ENCODE results near the gene STAG1. TPM values are rescaled to one million over a fixed set of nuclear protein-coding genes. Genes with fewer than 3 reads are reported as not detected.
"Not testable (repeated sequence)": the region's sequence is repeated elsewhere in the genome, so short reads cannot be mapped to it uniquely, and the experiment has no call there.

STAG1 gene
- total RNA-seq, 1 experiment from 2014 or later, result 31.0 TPM

DNA sequence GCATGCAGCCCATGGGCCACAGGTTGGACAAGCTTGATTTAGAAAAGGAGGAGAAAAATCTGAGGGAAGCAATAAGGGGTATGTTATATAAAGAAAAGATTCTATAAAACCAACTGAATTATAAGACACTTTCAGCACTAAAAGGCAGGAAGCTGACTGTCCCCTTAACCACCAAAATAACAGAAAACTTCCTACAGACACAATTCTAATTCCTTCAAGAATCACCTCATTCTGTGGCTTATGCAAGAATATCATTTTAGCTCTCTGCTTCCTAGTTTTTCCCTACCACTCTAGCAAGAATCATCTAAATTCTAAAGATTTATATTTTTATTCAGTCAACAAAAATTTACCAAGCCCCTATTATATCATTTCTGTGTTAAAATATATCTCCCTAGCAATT lies 6.3 kb downstream of the STAG1 start:
- DNase-seq (ENCODE audit: low spot score), result no peak

DNA sequence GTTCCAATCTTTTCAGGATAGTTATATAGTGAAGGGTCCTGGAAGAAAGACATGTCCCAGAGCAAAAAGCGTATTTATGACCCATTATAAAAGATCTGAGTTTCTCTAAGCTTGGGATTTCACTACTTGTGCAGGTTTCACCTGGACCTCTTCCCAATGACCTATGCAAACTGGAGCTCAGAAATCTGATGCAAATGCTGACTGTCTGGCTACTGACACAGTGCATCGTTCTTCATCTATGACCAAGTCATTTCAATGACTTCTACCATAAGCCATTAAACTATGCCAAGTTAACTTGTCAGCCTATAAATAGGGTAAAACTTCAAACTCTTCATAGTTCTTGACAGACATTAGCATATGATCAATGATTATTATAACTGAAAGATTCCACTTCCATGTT lies 11.1 kb downstream of the STAG1 start:
- DNase-seq (ENCODE audit: low spot score), result no peak

DNA sequence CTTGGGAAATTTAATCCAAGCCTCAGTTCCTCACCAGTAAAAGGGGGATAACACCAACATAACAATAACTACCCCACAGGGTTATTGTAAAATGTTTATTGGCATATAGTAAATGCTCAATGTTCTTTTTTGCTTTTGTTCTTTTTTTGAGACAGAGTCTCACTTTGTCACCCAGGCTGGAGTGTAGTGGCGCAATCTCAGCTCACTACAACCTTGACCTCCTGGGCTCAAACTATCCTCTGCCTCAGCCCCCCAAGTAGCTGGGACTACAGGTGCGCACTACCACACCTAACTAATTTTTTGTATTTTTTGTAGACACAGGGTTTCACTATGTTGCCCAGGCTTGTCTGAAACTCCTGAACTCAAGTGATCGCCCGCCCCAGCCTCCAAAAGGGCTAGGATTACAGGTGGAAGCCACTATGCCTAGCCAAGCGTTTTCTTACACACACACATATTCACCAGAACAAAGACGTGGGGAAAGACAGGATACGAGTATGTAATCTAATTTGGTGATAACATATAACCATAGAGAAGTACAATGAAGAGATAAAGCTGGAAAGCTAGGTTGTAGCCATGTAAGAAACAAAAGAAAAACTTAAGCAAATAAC lies 11.7 kb downstream of the STAG1 start:
- no peak for DNase-seq (ENCODE audit: low spot score)

DNA sequence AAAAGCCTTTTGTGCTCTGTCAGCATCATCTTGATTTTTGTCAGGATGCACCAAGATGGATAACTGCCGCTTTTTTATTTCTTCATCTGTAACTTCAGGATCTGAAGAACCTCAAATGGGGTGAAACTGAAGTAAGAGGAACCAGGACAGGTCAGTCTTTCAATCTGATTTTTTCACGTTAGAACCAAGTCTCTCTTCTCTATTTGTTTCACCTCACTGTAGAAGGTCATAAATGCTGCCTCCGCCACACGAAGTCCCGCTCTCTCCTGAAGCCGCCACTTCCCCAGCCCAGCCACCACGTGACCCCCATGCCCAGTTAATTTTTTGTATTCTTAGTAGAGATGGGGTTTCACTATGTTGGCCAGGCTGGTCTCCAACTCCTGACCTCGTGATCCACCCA lies 15.2 kb downstream of the STAG1 start:
- DNase-seq (ENCODE audit: low spot score), result not testable (repeated sequence)

DNA sequence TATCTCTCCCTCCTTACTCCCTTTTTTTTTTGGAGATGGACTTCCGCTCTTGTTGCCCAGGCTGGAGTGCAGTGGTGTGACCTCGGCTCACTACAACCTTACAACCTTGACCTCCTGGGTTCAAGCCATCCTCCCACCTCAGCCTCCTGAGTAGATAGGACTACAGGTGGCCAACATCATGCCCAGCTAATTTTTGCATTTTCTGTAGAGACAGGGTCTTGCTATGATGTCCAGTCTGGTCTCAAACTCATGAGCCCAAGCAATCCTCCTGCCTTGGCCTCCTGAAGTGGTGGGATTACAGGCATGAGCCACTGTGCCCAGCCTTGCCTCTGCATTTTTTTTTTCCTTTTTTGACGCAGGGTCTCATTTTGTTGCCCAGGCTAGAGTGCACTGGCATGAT lies 17.1 kb downstream of the STAG1 start:
- no peak for DNase-seq (ENCODE audit: low spot score)

DNA sequence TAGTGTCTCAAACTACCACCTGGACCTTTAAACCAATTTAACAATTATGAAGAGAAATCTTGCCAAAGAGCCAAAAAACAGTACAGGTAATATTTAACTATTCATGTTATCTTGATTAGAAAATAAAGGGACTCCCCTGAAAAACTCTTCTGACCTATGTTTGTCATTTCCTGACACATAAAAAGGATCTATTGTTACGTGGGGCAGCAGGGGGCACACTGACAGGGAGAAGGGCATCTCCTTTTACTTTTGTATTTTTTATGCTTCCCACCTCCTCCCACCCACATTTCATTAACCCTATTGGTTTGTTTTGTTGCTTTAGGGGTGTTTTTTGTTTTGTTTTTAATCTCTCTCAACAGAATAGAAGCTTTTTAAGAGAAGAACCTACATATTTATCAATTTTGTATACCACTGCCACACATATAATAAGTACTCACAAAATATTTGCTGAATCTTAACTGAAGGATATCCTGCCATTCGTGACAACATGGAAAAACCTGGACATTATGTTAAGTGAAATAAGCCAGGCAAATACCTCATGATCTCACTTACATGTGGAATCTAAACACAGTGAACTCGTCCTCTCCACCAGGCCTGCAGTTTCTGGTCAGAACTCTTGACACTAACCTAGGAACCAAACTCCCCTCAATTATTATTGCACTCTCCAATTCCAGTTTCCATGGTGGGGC lies 17.7 kb downstream of the STAG1 start:
- DNase-seq (ENCODE audit: low spot score), result no peak

DNA sequence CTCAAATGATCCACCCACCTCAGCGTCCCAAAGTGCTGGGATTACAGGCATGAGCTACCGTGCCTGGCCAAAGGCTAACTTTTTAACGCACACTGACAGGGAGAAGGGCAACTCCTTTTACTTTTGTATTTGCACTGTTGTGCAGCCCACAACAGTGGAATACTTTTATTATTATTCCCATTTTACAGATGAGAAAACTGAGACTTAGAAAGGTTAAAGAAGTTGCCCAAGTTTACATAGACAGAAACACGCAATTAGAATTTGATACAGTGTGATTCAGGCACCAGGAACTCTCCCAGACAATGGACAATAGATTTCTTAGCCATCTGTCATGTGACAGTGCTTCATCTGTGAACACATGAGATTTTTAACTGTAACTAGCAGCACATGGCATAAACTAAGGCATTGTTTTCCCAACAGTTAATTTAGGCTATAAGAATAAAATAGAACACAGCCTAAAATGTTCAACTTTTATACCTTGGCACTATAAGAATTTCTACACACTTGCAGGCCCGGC lies 18.8 kb downstream of the STAG1 start:
- no peak for DNase-seq (ENCODE audit: low spot score)

DNA sequence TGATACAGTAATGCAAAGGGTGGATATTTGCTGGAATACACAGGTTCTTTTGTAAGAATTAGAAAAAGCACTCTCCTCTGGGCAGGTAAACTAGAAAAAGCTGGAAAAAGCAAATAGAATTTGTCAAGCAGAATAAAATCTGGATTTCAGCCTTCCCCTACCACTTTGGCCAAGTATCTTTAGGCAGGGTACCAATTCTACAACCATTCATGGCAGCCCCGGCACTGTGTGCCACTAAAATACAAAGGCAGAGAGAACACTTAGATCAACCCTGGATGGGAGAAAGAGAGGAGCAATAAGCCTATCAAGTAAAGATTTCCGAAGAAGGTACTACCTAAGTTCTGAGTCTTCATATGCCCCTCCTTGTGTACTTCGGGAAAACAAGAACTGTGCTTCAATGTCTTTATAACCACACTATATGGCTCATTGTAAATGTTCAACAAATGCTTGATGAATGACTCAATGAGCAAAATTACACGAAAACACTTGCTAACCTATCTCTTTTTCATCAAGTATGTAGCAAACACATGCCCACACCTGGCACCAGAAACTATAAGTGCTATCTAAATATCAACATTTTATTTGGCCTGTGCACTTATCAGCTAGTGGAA lies 20.8 kb downstream of the STAG1 start:
- no peak for DNase-seq (ENCODE audit: low spot score)

DNA sequence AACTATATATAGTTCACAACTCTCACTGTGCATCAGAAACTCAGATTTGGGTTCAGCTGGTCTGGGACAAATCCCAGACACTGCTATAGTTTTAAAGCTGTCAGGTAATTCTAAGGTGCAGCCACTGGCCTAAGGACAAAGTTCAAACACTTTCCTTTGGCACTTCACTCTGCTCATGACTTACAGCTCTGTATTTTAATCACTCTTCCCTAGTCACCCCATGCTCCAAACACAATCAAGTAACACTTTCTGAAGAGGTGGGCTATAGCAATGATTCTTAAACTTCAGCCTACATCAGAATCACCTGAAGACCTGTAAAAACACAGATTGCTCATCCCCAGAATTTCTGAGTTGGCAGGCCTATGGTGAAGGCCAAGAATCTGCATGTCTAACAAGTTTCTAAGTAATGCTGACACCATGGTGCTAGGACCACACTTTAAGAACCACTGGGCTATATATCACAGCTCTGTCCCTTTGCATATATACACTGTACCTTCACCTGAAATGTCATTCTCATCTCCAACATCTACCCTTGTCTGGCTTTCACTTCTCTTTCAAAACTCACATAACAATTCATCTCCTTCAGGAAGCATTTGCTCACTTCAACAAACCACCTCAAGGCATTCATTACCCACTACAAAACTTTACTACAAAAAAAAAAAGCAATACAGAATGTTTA lies 21.4 kb downstream of the STAG1 start:
- DNase-seq (ENCODE audit: low spot score), result no peak

DNA sequence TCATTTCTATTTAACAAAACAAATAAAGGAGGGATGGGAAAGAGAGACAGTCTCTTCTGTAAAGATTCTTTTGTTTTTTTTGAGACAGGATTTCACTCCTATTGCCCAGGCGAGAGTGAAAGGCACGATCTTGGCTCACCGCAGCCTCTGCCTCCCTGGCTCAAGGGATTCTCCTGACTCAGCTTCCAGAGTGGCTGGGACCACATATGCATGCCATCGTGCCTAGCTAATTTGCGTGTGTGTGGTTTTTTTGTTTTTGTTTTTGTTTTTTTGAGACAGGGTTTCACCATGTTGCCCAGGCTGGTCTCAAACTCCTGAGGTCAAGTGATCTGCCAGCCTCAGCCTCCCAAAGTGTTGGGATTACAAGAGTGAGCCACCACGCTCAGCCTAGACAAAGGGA lies 23.3 kb downstream of the STAG1 start:
- peak; percentile 94 for DNase-seq (ENCODE audit: low spot score)

DNA sequence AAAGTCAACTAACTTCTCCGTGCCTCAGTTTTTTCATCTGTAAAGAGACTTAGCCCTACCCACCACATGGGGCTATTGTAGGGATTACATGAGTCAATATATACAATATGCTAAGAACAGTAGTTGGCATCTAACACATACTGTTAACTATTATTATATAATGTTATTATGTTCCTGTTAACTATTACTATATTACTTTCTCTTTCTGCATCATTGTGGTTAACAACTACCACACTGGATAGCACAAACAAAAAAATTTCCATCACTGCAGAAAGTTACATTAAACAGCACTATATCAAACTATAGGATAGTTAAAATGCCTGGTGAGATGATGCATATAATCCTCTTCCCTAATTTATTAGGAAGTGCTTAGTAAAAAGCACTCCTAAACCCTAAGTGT lies 23.7 kb downstream of the STAG1 start:
- DNase-seq (ENCODE audit: low spot score), result no peak

DNA sequence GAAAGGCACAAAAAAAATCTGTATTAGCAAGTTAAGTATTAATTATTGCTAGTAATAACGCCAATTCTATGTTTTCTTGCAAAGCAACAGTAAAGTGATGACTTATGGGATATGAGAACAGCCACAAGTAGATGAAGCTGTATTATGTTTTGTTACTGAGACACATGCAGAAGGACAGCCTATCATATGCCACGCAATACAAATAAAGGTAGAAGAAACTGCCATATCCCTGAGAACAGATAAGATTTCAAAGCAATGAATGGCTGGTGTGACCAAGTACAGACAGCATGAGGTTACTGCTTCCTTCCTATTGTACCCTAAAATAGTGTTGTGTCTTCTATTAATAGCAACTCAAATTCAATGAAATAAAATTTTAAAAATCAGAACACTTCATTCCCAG lies 26.7 kb downstream of the STAG1 start:
- DNase-seq (ENCODE audit: low spot score), result no peak

DNA sequence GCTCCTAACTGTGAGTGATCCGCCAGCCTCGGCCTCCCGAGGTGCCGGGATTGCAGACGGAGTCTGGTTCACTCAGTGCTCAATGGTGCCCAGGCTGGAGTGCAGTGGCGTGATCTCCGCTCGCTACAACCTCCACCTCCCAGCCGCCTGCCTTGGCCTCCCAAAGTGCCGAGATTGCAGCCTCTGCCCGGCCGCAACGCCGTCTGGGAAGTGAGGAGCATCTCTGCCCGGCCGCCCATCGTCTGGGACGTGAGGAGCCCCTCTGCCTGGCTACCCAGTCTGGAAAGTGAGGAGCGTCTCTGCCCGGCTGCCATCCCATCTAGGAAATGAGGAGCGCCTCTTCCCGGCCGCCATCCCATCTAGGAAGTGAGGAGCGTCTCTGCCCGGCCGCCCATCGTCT lies 29.3 kb downstream of the STAG1 start:
- DNase-seq (ENCODE audit: low spot score), result not testable (repeated sequence)

DNA sequence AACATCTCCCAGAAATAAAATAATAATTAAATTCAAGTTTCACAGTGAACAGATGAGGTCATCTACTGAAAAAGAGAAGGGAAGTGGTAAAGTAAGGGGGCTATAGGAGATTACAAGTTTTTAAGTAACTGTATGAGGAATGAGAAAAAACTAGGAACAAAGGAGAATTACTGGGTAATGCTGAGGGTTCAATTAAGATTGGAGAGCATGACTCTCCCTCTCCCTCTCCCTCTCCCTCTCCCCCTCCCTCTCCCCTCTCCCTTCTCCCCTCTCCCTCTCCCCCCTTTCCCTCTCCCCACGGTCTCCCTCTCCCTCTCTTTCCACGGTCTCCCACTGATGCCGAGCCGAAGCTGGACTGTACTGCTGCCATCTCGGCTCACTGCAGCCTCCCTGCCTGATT lies 29.8 kb downstream of the STAG1 start:
- not testable (repeated sequence) for DNase-seq (ENCODE audit: low spot score)

DNA sequence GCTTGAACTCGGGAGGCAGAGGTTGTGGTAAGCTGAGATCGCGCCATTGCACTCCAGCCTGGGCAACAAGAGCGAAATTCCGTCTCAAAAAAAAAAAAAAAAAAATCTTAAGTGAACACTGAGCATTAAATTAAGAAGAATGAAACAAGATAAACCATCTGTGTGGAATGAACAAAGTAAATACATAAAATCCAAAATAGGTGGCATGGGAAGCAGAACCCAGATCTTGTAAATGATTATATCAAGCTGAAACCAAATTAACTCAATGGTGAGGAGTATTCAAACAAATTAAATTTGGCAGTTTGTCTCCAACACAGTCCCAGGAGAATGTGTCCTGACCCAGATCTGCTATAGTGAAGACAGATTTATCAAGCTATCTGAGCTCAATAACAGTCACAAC lies 32.1 kb downstream of the STAG1 start:
- DNase-seq (ENCODE audit: low spot score), result no peak

DNA sequence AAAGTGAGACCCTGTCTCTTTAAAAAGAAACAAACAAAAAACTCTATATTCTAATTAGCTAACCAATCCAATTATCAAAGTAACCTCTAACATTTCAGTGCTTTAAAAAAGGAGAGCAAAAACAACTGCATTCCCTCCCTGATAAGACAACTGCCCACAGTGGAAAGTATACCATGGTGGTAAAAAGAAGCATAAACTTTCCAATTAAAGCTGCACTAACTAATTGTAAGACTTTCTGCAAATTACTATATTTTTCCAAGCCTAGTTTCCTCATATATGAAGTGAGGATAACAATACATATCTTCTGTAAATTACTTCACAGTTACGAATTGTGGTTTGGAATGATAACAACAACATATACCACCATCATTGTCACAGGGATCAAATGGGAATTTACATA lies 35.5 kb downstream of the STAG1 start:
- no peak for DNase-seq (ENCODE audit: low spot score)

DNA sequence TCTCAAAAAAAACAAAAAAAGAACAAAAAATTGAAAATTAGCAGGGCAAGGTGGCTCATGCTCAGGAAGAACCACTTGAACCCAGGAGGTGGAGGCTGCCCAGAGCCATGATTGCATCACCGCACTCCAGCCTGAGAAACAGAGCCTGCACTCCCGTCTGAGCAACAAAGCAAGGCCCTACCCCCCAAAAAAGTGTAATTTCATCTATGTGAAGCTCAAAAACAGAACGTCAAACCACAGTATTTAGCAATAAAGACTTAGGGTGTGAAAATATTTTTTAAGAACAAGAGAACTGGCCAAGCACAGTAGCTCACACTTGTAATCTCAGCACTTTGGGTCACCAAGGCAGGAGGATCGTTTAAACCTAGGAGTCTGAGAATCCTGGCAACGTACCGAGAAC lies 38.2 kb downstream of the STAG1 start:
- DNase-seq (ENCODE audit: low spot score), result no peak

DNA sequence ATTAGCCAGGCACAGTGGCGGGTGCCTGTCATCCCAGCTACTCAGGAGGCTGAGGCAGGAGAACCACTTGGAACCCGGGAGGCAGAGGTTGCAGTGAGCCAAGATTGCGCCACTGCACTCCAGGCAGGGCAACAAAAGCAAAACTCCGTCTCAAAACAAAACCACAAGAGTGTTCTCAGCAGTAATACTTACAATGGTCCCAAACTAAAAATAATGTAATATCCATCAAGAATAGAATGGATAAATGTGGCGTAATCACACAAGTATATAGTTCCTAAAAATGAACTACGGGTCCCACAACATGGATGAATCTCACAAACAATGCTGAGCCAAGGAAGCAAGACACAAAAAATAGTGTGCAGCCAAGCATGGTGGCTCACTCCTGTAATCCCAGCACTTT lies 39.2 kb downstream of the STAG1 start:
- no peak for DNase-seq (ENCODE audit: low spot score)

DNA sequence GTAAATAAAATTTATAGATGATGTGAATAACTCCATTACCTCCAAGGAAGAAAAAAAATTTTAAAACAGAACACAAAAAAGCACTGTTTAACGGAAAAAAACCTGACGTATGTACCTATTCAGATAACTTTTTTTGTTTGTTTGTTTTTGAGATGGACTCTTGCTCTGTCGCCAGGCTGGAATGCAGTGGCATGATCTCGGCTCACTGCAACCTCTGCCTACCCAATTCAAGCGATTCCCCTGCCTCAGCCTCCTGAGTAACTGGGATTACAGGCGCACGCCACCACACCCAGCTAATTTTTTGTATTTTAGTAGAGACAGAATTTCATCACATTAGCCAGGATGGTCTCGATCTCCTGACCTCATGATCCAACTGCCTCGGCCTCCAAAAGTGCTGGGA lies 40.3 kb downstream of the STAG1 start:
- not testable (repeated sequence) for DNase-seq (ENCODE audit: low spot score)

DNA sequence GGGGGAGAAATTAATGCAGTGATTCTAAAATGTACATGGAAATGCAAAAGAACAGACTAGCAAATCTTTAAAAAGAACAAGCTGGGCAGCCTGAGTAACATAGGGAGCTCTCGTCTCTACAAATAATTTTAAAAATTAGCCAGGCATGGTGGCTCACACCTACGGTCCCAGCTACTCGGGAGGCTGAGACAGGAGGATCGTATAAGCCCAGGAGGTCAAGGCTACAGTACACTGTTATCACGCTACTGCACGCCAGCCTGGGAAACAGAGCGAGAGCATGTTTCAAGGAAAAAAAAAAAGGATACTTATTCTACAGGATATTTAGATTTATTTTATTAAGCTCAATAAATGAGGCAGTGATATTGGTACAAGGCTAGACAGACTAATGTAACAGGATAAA lies 40.9 kb downstream of the STAG1 start:
- DNase-seq (ENCODE audit: low spot score), result no peak

DNA sequence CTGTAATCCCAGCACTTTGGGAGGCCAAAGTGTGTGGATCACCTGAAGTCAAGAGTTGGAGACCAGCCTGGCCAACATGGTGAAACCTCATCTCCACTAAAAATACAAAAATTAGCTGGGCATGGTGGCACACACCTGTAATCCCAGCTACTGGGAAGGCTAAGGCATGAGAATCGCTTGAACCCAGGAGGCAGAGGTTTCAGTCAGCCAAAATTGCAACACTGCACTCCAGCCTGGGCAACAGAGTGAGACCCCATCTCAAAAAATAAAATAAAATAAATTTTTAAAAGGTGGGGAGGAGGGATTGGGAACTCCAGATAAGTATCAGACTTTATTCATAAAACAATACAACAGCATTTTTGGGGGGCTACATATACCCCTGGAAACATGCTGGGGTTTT lies 42.4 kb downstream of the STAG1 start:
- DNase-seq (ENCODE audit: low spot score), result not testable (repeated sequence)

DNA sequence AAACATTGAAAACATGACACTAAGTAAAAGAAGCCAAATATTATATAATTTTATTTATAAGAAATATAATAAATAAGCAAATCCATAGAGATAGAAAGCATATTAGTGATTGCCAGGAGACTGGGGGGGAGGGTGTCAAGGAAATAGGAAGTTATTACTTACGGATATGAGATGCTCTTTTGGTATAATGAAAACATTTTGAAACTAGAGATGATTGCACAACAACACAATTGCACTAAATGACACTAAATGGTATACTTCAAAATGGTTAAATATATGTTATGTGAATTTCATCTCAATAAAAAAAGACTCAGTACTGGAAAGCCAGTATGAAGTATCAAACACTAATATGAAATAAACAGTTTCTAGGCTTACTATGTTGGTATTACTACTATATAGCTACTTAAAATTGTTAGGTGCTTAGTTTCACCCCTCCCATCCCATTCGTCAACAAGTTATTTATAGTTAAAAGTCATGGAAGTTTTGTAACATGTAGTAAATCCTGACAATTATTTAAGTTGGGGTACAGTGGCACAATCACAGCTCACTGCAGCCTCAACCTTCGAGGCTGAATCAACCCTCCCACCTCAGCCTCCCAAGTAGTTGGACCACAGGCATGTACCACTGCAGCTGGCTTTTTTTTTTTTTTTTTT lies 43.7 kb downstream of the STAG1 start:
- no peak for DNase-seq (ENCODE audit: low spot score)
